ENCODE measurements around the gene FGF18. TPM values are rescaled to one million over a fixed set of nuclear protein-coding genes. Genes with fewer than 3 reads are reported as not detected.

Gene FGF18
- total RNA-seq, 3 donors from 2014 or later (not counting 1 experiment from before 2014, with no cell fraction given) = 0.16 to 0.25 (median 0.23) TPM

DNA sequence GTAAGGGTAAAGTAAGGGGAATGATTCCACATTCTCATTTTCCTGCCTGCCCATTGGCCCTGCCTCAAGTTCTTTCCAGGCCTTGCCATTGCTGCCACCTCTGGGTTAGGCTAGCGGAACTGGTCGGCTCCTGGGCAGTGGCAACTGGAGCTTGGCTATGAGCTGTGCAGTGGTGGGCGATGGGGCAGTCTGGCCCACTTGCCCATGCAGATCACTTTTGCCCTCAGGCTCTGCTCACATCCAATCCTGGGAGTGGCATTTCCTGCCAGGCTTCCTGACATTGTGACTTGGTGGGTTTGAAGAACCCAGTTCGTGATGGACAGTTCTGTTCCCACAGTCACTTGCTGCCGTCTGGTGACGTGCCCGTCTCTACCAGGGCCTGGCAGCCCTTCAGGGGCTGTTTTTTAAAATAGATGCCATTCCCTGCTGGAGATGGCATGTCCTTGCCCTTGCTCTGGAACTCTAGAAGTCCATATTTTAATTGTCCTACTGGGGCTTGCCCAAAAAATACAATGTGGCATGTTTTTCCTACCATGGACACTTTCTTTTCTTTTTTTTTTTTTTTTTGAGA lies 86.1 kb downstream of the FGF18 start:
- Mint-ChIP-seq H3K36me3 (no peaks in the 10 kb centered on the region), H3K27me3 (ENCODE audit: low read depth in 2 of 2) (peaks cover 0 to 11% of the 10 kb centered on the region in 2 donors), H3K4me1 (no peaks in the 10 kb centered on the region), H3K27ac (no peak overlapping the region), H3K9me3 (no peaks in the 10 kb centered on the region), H3K4me3 (no peak overlapping the region)
- no peaks in the 10 kb centered on the region for H3K4me1 ChIP-seq (ENCODE audit: control insufficient read depth, insufficient read depth, low read length)
- no peak overlapping the region for H3K27ac ChIP-seq (ENCODE audit: low read length)
- no peak for ATAC-seq
- H3K4me3 ChIP-seq (ENCODE audit: low read length) = no peak overlapping the region
- H3K9me3 ChIP-seq (ENCODE audit: control insufficient read depth, insufficient read depth, low read length) = no peaks in the 10 kb centered on the region
- H3K27me3 ChIP-seq (ENCODE audit: control insufficient read depth, insufficient read depth, low read length) = no peaks in the 10 kb centered on the region
- intact Hi-C loops (cut with micrococcal nuclease) = no loop called here
- no peak for DNase-seq
- 85% methylated on average over 7 of the region's 7 CpGs for WGBS (ENCODE audit: insufficient coverage)
- no peaks in the 10 kb centered on the region for H3K36me3 ChIP-seq (ENCODE audit: control insufficient read depth, insufficient read depth, low read length)
- TF ChIP-seq, protein P1, sequence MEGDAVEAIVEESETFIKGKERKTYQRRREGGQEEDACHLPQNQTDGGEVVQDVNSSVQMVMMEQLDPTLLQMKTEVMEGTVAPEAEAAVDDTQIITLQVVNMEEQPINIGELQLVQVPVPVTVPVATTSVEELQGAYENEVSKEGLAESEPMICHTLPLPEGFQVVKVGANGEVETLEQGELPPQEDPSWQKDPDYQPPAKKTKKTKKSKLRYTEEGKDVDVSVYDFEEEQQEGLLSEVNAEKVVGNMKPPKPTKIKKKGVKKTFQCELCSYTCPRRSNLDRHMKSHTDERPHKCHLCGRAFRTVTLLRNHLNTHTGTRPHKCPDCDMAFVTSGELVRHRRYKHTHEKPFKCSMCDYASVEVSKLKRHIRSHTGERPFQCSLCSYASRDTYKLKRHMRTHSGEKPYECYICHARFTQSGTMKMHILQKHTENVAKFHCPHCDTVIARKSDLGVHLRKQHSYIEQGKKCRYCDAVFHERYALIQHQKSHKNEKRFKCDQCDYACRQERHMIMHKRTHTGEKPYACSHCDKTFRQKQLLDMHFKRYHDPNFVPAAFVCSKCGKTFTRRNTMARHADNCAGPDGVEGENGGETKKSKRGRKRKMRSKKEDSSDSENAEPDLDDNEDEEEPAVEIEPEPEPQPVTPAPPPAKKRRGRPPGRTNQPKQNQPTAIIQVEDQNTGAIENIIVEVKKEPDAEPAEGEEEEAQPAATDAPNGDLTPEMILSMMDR (IDR thresholded peaks at IDR 0.05) = no peak

DNA sequence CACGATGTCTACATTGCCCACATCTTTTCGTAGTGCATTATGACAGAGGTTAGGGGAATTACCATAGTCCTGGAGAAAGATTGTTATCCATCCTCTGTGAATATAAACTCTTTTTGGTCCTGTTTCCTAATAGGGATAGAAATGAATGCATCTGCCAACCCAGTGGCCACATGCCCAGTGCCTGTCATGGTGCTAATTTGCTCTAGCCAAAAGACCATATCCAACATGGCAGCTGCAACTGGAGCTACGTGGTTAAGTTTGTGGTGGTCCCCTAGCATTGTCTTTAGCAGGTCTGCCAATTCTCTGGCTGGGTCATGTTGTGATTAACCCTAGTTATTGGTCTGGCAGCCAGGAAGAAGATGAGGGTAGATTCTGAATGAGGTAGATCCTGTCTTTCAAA lies 87.5 kb downstream of the FGF18 start:
- Histone ChIP-seq H3K4me1 (ENCODE audit: control insufficient read depth, insufficient read depth, low read length) (no peaks in the 10 kb centered on the region), H3K4me3 (ENCODE audit: low read length) (no peak overlapping the region), H3K27me3 (ENCODE audit: control insufficient read depth, insufficient read depth, low read length) (no peaks in the 10 kb centered on the region), H3K27ac (ENCODE audit: low read length) (no peak overlapping the region), H3K36me3 (ENCODE audit: control insufficient read depth, insufficient read depth, low read length) (no peaks in the 10 kb centered on the region), H3K9me3 (ENCODE audit: control insufficient read depth, insufficient read depth, low read length) (no peaks in the 10 kb centered on the region)
- intact Hi-C loops (cut with micrococcal nuclease) = no loop called here
- TF ChIP-seq, protein P1 (IDR thresholded peaks at IDR 0.05) = no peak
- Mint-ChIP-seq H3K4me3 (no peak overlapping the region), H3K36me3 (no peaks in the 10 kb centered on the region), H3K27ac (no peak overlapping the region), H3K4me1 (no peaks in the 10 kb centered on the region), H3K9me3 (no peaks in the 10 kb centered on the region), H3K27me3 (ENCODE audit: low read depth in 2 of 2) (peaks cover 0 to 14% of the 10 kb centered on the region in 2 donors)
- DNase-seq (no peak), ATAC-seq (no peak)
- 83% methylated on average over 3 of the region's 3 CpGs for WGBS (ENCODE audit: insufficient coverage)

Other genes with a start within 250 kb of the FGF18 start
- not detected for gene TLX3, start 110.4 kb upstream of the FGF18 start, total RNA-seq
- 100 to 1,000 TPM; 440 to 554 (median 454) TPM for gene NPM1, start 31.8 kb upstream of the FGF18 start, total RNA-seq

Data from natural killer cell (primary cell).